GM12878 (cell line): Measurements from ENCODE around the gene MCAT. TPM values are rescaled to one million over a fixed set of nuclear protein-coding genes. Genes with fewer than 3 reads are reported as not detected.

Experiments used
- ATAC-seq: fragments of 200-7000 bp; cut with Tn5 transposase; 3 replicates; pipeline ENCODE4 v1.9.1; 2020; ENCODE audit warnings: mild to moderate bottlenecking, moderate library complexity
- BruUV-seq: library from RNA; stranded (reverse); fragments of 400-500 nt; replicated peaks from 2 replicates; lab custom pipeline; 2021; lab: Mats Ljungman, UMichigan
- CTCF ChIA-PET: fragments of 300-600 bp; sonication (Branson Sonifier 250); formaldehyde crosslinking; extraction: SDS; loops from one replicate; lab custom pipeline; 2021; ENCODE audit warnings: inconsistent platforms; lab: Yijun Ruan, JAX
- POLR2A ChIA-PET: fragments of 350-600 bp; formaldehyde crosslinking; extraction: SDS; loops from one replicate; lab custom pipeline; 2021; ENCODE audit warnings: inconsistent platforms; lab: Charles Lee
- RAD21 ChIA-PET: fragments of 300-600 bp; sonication (Branson Sonifier 250); formaldehyde crosslinking; loops from one replicate; lab custom pipeline; 2023; ENCODE audit warnings: antibody characterized with exemption; ENCODE audit not compliant: unreplicated experiment; lab: Charles Lee
- SMC1A ChIA-PET: fragments of 300-600 bp; sonication (Branson Sonifier 250); formaldehyde crosslinking; loops from one replicate; lab custom pipeline; 2023; ENCODE audit not compliant: unreplicated experiment, uncharacterized antibody; lab: Charles Lee
- DNase-seq: peaks from one replicate; pipeline ENCODE4 v3.0.0-alpha.2; 2011; ENCODE audit warnings: low read depth, low spot score
- FAIRE-seq: peaks from 3 replicates; lab custom pipeline; 2011; peaks lifted over from hg19 to GRCh38; lab: Jason Lieb, UNC
- H2AFZ ChIP-seq: 2 replicates; pipeline ENCODE4 v1.6.0; 2011; ENCODE audit warnings: low read depth, low read length, control low read depth; ENCODE audit not compliant: control insufficient read depth
- H3K27ac ChIP-seq: 2 replicates; pipeline ENCODE4 v1.5.1; 2011; ENCODE audit warnings: control low read depth; ENCODE audit not compliant: control insufficient read depth, insufficient read depth
- H3K27me3 ChIP-seq, 2 experiments: replicated peaks in 1 of 2; 2 replicates each; pipeline versions ENCODE4 v1.6.0 to v1.6.1; 2011; ENCODE audit warnings: low read length in 1 of 2; ENCODE audit not compliant: control insufficient read depth in 2 of 2, insufficient read depth in 2 of 2
- H3K36me3 ChIP-seq, 2 experiments: 2 replicates each; pipeline ENCODE4 v1.5.1; 2011; ENCODE audit warnings: low read length in 1 of 2; ENCODE audit not compliant: control insufficient read depth in 2 of 2, insufficient read depth in 2 of 2
- H3K4me1 ChIP-seq: 2 replicates; pipeline ENCODE4 v1.6.1; 2011; ENCODE audit warnings: mild to moderate bottlenecking, low read length, moderate library complexity, mixed read lengths; ENCODE audit not compliant: control insufficient read depth, insufficient read depth
- H3K4me2 ChIP-seq: 2 replicates; pipeline ENCODE4 v1.6.0; 2011; ENCODE audit warnings: control low read depth; ENCODE audit not compliant: control insufficient read depth, insufficient read depth
- H3K4me3 ChIP-seq: fragments of 200-600 bp; sonication (generic); 2 replicates; pipeline ENCODE4 v1.5.1; 2016
- H3K79me2 ChIP-seq: 2 replicates; pipeline ENCODE4 v1.6.0; 2011; ENCODE audit warnings: low read length; ENCODE audit not compliant: control insufficient read depth, insufficient read depth
- H3K9ac ChIP-seq: 2 replicates; pipeline ENCODE4 v1.8.0; 2011; ENCODE audit warnings: low read length, control low read depth, mixed read lengths; ENCODE audit not compliant: control insufficient read depth, insufficient read depth
- H3K9me3 ChIP-seq: replicated peaks from 3 replicates; pipeline ENCODE4 v1.5.1; 2011; ENCODE audit warnings: mild to moderate bottlenecking, low read length; ENCODE audit not compliant: control insufficient read depth, insufficient read depth
- H4K20me1 ChIP-seq: 2 replicates; pipeline ENCODE4 v1.6.0; 2011; ENCODE audit not compliant: control insufficient read depth, insufficient read depth
- BCL11A ChIP-seq: IDR thresholded peaks from 2 replicates; pipeline ENCODE4 v1.6.1; 2011; ENCODE audit warnings: low read depth, low read length
- CTCF ChIP-seq, 3 experiments: IDR thresholded peaks in 2 of 3; conservative IDR thresholded peaks in 1 of 3; 2 replicates each; pipeline ENCODE4 v1.5.1; 2011; ENCODE audit warnings: low read depth in 3 of 3, low read length in 3 of 3, mild to moderate bottlenecking in 3 of 3, control low read depth in 2 of 3, moderate library complexity in 2 of 3, inconsistent platforms in 1 of 3, mixed read lengths in 1 of 3; ENCODE audit not compliant: control insufficient read depth in 2 of 3, insufficient read depth in 1 of 3; ENCODE audit errors: extremely low read depth in 1 of 3
- IKZF1 ChIP-seq: fragments of 450-650 bp; conservative IDR thresholded peaks from 2 replicates; pipeline ENCODE4 v1.6.1; 2017; ENCODE audit warnings: antibody characterized with exemption, mild to moderate bottlenecking
- MYC ChIP-seq: IDR thresholded peaks from 2 replicates; pipeline ENCODE4 v1.6.1; 2011; ENCODE audit warnings: mild to moderate bottlenecking, low read length, moderate library complexity, inconsistent platforms; ENCODE audit not compliant: insufficient read depth, insufficient replicate concordance, insufficient read length, severe bottlenecking
- NBN ChIP-seq: fragments of 450-650 bp; IDR thresholded peaks from 2 replicates; pipeline ENCODE4 v1.6.1; 2016
- POU2F2 ChIP-seq: IDR thresholded peaks from 3 replicates; pipeline ENCODE4 v1.6.1; 2011; ENCODE audit warnings: low read depth, mild to moderate bottlenecking, low read length, borderline replicate concordance
- RAD21 ChIP-seq: IDR thresholded peaks from 2 replicates; pipeline ENCODE4 v1.6.1; 2011; ENCODE audit warnings: mild to moderate bottlenecking, low read depth, low read length, moderate library complexity; ENCODE audit not compliant: insufficient read depth
- SMC3 ChIP-seq: IDR thresholded peaks from 2 replicates; pipeline ENCODE4 v1.6.1; 2011; ENCODE audit warnings: low read length, improper control_type of control experiment, borderline replicate concordance
- SP1 ChIP-seq: IDR thresholded peaks from one replicate; pipeline ENCODE4 v1.6.1; 2011; ENCODE audit warnings: low read depth, low read length
- STAT1 ChIP-seq: fragments of 450-650 bp; conservative IDR thresholded peaks from 2 replicates; pipeline ENCODE4 v1.6.1; 2014; ENCODE audit warnings: antibody characterized with exemption, mild to moderate bottlenecking
- TCF12 ChIP-seq: IDR thresholded peaks from 2 replicates; pipeline ENCODE4 v1.6.1; 2011; ENCODE audit warnings: low read depth, mild to moderate bottlenecking, low read length
- YY1 ChIP-seq: IDR thresholded peaks from 2 replicates; pipeline ENCODE4 v1.6.1; 2011; ENCODE audit warnings: low read depth, mild to moderate bottlenecking, low read length
- ZNF207 ChIP-seq: fragments of 450-650 bp; IDR thresholded peaks from 2 replicates; pipeline ENCODE4 v1.6.1; 2014; ENCODE audit warnings: antibody characterized with exemption, mild to moderate bottlenecking, borderline replicate concordance
- ZNF622 ChIP-seq: fragments of 450-650 bp; IDR thresholded peaks from 2 replicates; pipeline ENCODE4 v1.6.1; 2017; ENCODE audit warnings: mild to moderate bottlenecking, inconsistent platforms
- WGBS: methylation state at CpG from one replicate; pipeline ENCODE4 v1.1.6; 2016; ENCODE audit warnings: low lambda C conversion rate; ENCODE audit not compliant: insufficient replicate concordance, insufficient coverage; ENCODE audit errors: missing lambda C conversion rate; 5-methylcytosine and 5-hydroxymethylcytosine counted together
- in situ Hi-C: fragments of 300-500 bp; cut with MboI; formaldehyde crosslinking; loops from 9 replicates; pipeline ENCODE4 v1.14.3; 2018; ENCODE audit warnings: mixed read lengths
- intact Hi-C: fragments of 100-400 bp; cut with micrococcal nuclease; formaldehyde crosslinking; loops from one replicate; pipeline ENCODE4 v1.14.2; 2022; ENCODE audit not compliant: unreplicated experiment
- polyA plus RNA-seq, 11 experiments: library from polyadenylated mRNA; depleted of rRNA in 4 of 11; unstranded in 6 of 11; stranded (reverse) in 5 of 11; fragments of >200 nt; fragmentation: Nextera tagmentation in 4 of 11; fragmentation: Illumina TruSeq in 1 of 11; extraction: Ambion mirVana in 4 of 11; extraction: Trizol in 1 of 11; gene quantifications; 1 replicate in 1 of 11; 2 replicates in 10 of 11; pipeline versions ENCODE4 v1.2.1 to v1.2.3, GENCODE V29; 2011 to 2016; ENCODE audit warnings: inconsistent platforms in 2 of 11, missing spikeins in 2 of 11, low read depth in 1 of 11
- total RNA-seq, 4 experiments: library from RNA; depleted of rRNA in 3 of 4; stranded (reverse); fragments of >200 nt in 3 of 4; fragmentation: Illumina TruSeq in 1 of 4; extraction: Trizol in 1 of 4; gene quantifications; 2 replicates each; pipeline versions ENCODE4 v1.2.1 to v1.2.3, GENCODE V29; 2013 to 2021

The MCAT gene
- total and polyA plus RNA-seq, 10 of the 15 experiments (the other 5 are each of a cell fraction or from before 2014, with no cell fraction given), result 3.6 to 29.1 (median 19.3) TPM

GRCh38 chr22:43136255-43136654, 6.9 kb downstream of the MCAT start:
- Histone ChIP-seq H3K4me2 (no peak overlapping the region), H3K27me3 (no peaks in the 10 kb centered on the region), H3K79me2 (no peaks in the 10 kb centered on the region), H3K9me3 (no peaks in the 10 kb centered on the region), H3K4me3 (no peak overlapping the region), H3K27ac (no peak overlapping the region), H3K4me1 (no peaks in the 10 kb centered on the region), H3K9ac (no peak overlapping the region), H3K36me3 (peaks cover 6 to 25% of the 10 kb centered on the region in 2 experiments), H2AFZ (no peak overlapping the region), H4K20me1 (no peaks in the 10 kb centered on the region)
- in situ Hi-C loops, result no loop called here
- ChIA-PET POLR2A (no interaction called here), RAD21 (no interaction called here), SMC1A (no interaction called here), CTCF (interaction anchor here (0.9 to 1.5 kb wide), 7 partner anchors 12 to 268 kb away, joined by 3 to 5 read pairs (median 3); partner anchors contain the start of gene BIK)
- BruUV-seq, result no TSS peak
- ATAC-seq (peak; percentile 93), FAIRE-seq (no peak), DNase-seq (no peak)
- TF ChIP-seq STAT1 (no peak), ZNF622 (no peak), SMC3 (peak; percentile 58; the same call in 1 of the 2 replicates), SP1 (no peak), NBN (no peak), YY1 (0 out of 2 replicates have a peak, but pooled peaks have one; percentile 32), RAD21 (peak; percentile 58), BCL11A (no peak), CTCF (IDR thresholded peaks at IDR 0.05 in 2 of 3, conservative IDR thresholded peaks at IDR 0.05 in 1 of 3; ENCODE audit: control insufficient read depth in 2 of 3, extremely low read depth in 1 of 3, insufficient read depth in 1 of 3, low read depth in 3 of 3, low read length in 3 of 3) (peak; percentile 62 to 82 (median 73)), ZNF207 (no peak), MYC (no peak), TCF12 (0 out of 2 replicates have a peak, but pooled peaks have one; percentile 19), IKZF1 (no peak), POU2F2 (no peak)
- 18% methylated on average over 9 of the region's 9 CpGs for WGBS
- intact Hi-C loops, result no loop called here
